H1 (cell line): Measurements from ENCODE around the gene UBE2E2. TPM values are rescaled to one million over a fixed set of nuclear protein-coding genes. Genes with fewer than 3 reads are reported as not detected.

ENCODE experiments used
- CTCF ChIA-PET: fragments of 300-600 bp; sonication (Branson Sonifier 250); formaldehyde crosslinking; loops from one replicate; lab custom pipeline; 2021; ENCODE audit not compliant: partially characterized antibody; lab: Charles Lee
- POLR2A ChIA-PET: fragments of 300-600 bp; sonication (Branson Sonifier 250); formaldehyde crosslinking; loops from one replicate; lab custom pipeline; 2021; ENCODE audit warnings: inconsistent platforms; ENCODE audit not compliant: partially characterized antibody; lab: Charles Lee
- DNase-seq, 2 experiments: peaks; one replicate each; pipeline versions ENCODE4 v3.0.0 to v3.0.0-alpha.2; 2010 to 2022; ENCODE audit warnings: low spot score in 2 of 2, low read depth in 1 of 2, mixed read lengths in 1 of 2
- FAIRE-seq: peaks from 2 replicates; lab custom pipeline; 2011; peaks lifted over from hg19 to GRCh38; lab: Jason Lieb, UNC
- H2AFZ ChIP-seq: 2 replicates; pipeline ENCODE4 v1.8.1; 2012; ENCODE audit warnings: low read length, inconsistent platforms
- H2AK5ac ChIP-seq: 2 replicates; pipeline ENCODE4 v1.6.1; 2013; ENCODE audit warnings: low read depth, low read length
- H2BK120ac ChIP-seq: replicated peaks from 2 replicates; pipeline ENCODE3; 2013; ENCODE audit warnings: low read depth, low read length, inconsistent platforms
- H2BK12ac ChIP-seq: 2 replicates; pipeline ENCODE4 v1.6.1; 2013; ENCODE audit warnings: low read depth, low read length
- H2BK15ac ChIP-seq: 2 replicates; pipeline ENCODE4 v1.6.1; 2013; ENCODE audit warnings: low read length
- H2BK20ac ChIP-seq: 2 replicates; pipeline ENCODE4 v1.6.1; 2013; ENCODE audit warnings: low read length
- H2BK5ac ChIP-seq: 2 replicates; pipeline ENCODE4 v1.6.1; 2013; ENCODE audit warnings: low read depth, low read length
- H3K14ac ChIP-seq: 2 replicates; pipeline ENCODE4 v1.6.1; 2013; ENCODE audit warnings: inconsistent platforms; ENCODE audit not compliant: insufficient read length
- H3K18ac ChIP-seq: 2 replicates; pipeline ENCODE4 v1.6.1; 2013; ENCODE audit warnings: low read length; ENCODE audit errors: extremely low read depth
- H3K23ac ChIP-seq: 2 replicates; pipeline ENCODE4 v1.6.1; 2013; ENCODE audit warnings: inconsistent platforms; ENCODE audit not compliant: insufficient read length
- H3K23me2 ChIP-seq: 2 replicates; pipeline ENCODE4 v1.6.1; 2013; ENCODE audit warnings: low read depth, low read length
- H3K27ac ChIP-seq: 2 replicates; pipeline ENCODE4 v1.6.1; 2011; ENCODE audit warnings: low read depth, low read length, inconsistent platforms
- H3K27me3 ChIP-seq, 4 experiments: replicated peaks in 1 of 4; 1 replicate in 1 of 4; 2 replicates in 3 of 4; pipeline versions ENCODE4 v1.6.1 to v1.8.1; 2011 to 2013; ENCODE audit warnings: low read length in 3 of 4, mild to moderate bottlenecking in 3 of 4, inconsistent platforms in 2 of 4, mixed read lengths in 2 of 4, moderate library complexity in 1 of 4; ENCODE audit not compliant: control insufficient read depth in 3 of 4, insufficient read depth in 3 of 4; ENCODE audit errors: extremely low read depth in 1 of 4
- H3K36me3 ChIP-seq, 4 experiments: 2 replicates each; pipeline versions ENCODE4 v1.6.1 to v1.8.1; 2011 to 2013; ENCODE audit warnings: mild to moderate bottlenecking in 4 of 4, low read length in 3 of 4, moderate library complexity in 2 of 4, control low read depth in 1 of 4, inconsistent platforms in 1 of 4; ENCODE audit not compliant: insufficient read depth in 4 of 4, control insufficient read depth in 2 of 4
- H3K4ac ChIP-seq: replicated peaks from 2 replicates; pipeline ENCODE3; 2013; ENCODE audit warnings: low read length, low read depth, mixed read lengths, inconsistent platforms; ENCODE audit not compliant: insufficient read length
- H3K4me1 ChIP-seq, 4 experiments: replicated peaks in 1 of 4; 1 replicate in 1 of 4; 2 replicates in 3 of 4; pipeline versions ENCODE4 v1.6.1 to v1.8.1; 2011 to 2013; ENCODE audit warnings: low read length in 3 of 4, inconsistent platforms in 2 of 4, mixed read lengths in 1 of 4; ENCODE audit not compliant: insufficient read depth in 4 of 4, control insufficient read depth in 3 of 4
- H3K4me2 ChIP-seq, 2 experiments: 2 replicates each; pipeline versions ENCODE4 v1.6.1 to v1.8.1; 2011 to 2013; ENCODE audit warnings: low read depth in 2 of 2, low read length in 2 of 2, control low read depth in 1 of 2, inconsistent platforms in 1 of 2, mild to moderate bottlenecking in 1 of 2; ENCODE audit not compliant: insufficient read depth in 1 of 2
- H3K4me3 ChIP-seq, 4 experiments: fragments of 200-600, 300-600 bp in 1 of 4; sonication (generic), shearing (Covaris generic), sonication (Bioruptor Twin) in 1 of 4; 2 replicates each; pipeline versions ENCODE4 v1.5.1 to v1.8.1; 2011 to 2016; ENCODE audit warnings: low read length in 4 of 4, low read depth in 3 of 4, control low read depth in 2 of 4, inconsistent platforms in 2 of 4, mild to moderate bottlenecking in 2 of 4, mixed read lengths in 1 of 4, moderate library complexity in 1 of 4; ENCODE audit not compliant: insufficient read depth in 2 of 4; ENCODE audit errors: extremely low read depth in 1 of 4
- H3K56ac ChIP-seq: replicated peaks from 2 replicates; pipeline ENCODE3; 2013; ENCODE audit warnings: low read depth, mild to moderate bottlenecking, mixed read lengths, low read length, inconsistent platforms; ENCODE audit not compliant: insufficient read length
- H3K79me1 ChIP-seq: 2 replicates; pipeline ENCODE4 v1.6.1; 2013; ENCODE audit warnings: low read depth, low read length, control low read depth
- H3K79me2 ChIP-seq, 2 experiments: 2 replicates each; pipeline versions ENCODE4 v1.6.1 to v1.8.1; 2012 to 2013; ENCODE audit warnings: low read length in 2 of 2, mild to moderate bottlenecking in 2 of 2, inconsistent platforms in 1 of 2; ENCODE audit not compliant: insufficient read depth in 2 of 2, control insufficient read depth in 1 of 2
- H3K9ac ChIP-seq, 4 experiments: replicated peaks in 1 of 4; 1 replicate in 1 of 4; 2 replicates in 3 of 4; pipeline versions ENCODE4 v1.6.1 to v1.8.1; 2011 to 2013; ENCODE audit warnings: low read depth in 3 of 4, low read length in 3 of 4, control low read depth in 2 of 4, mild to moderate bottlenecking in 2 of 4, moderate library complexity in 2 of 4, inconsistent platforms in 1 of 4; ENCODE audit errors: extremely low read depth in 1 of 4
- H3K9me3 ChIP-seq, 2 experiments: 2 replicates each; pipeline versions ENCODE4 v1.6.1 to v1.8.1; 2012 to 2013; ENCODE audit warnings: mild to moderate bottlenecking in 2 of 2, moderate library complexity in 2 of 2, control low read depth in 1 of 2, inconsistent platforms in 1 of 2, low read depth in 1 of 2, low read length in 1 of 2, mixed read lengths in 1 of 2; ENCODE audit not compliant: insufficient read depth in 2 of 2
- H4K20me1 ChIP-seq, 2 experiments: replicated peaks in 1 of 2; 2 replicates each; pipeline versions ENCODE3 to v1.8.1; 2011 to 2013; ENCODE audit warnings: inconsistent platforms in 2 of 2, low read length in 2 of 2, mild to moderate bottlenecking in 1 of 2; ENCODE audit not compliant: insufficient read depth in 2 of 2, control insufficient read depth in 1 of 2
- H4K5ac ChIP-seq: 2 replicates; pipeline ENCODE4 v1.6.1; 2013; ENCODE audit warnings: low read length, low read depth, mixed read lengths, inconsistent platforms; ENCODE audit not compliant: insufficient read length
- H4K8ac ChIP-seq: 2 replicates; pipeline ENCODE4 v1.8.0; 2013; ENCODE audit warnings: mild to moderate bottlenecking, moderate library complexity, low read length, inconsistent platforms; ENCODE audit not compliant: insufficient read depth; ENCODE audit errors: extremely low read depth
- H4K91ac ChIP-seq: replicated peaks from 2 replicates; pipeline ENCODE3; 2013; ENCODE audit warnings: low read length, mixed read lengths, inconsistent platforms; ENCODE audit not compliant: insufficient read length
- KDM5A ChIP-seq: fragments of 200-600 bp; IDR thresholded peaks from 2 replicates; pipeline ENCODE4 v1.7.1; 2012; ENCODE audit warnings: mild to moderate bottlenecking, low read length, inconsistent platforms, mixed read lengths
- polyA plus RNA-seq, 7 experiments: library from polyadenylated mRNA; depleted of rRNA in 3 of 7; stranded (reverse) in 5 of 7; unstranded in 2 of 7; fragments of >200 nt in 5 of 7; fragments of 200-250 nt in 2 of 7; gene quantifications; 1 replicate in 5 of 7; 2 replicates in 1 of 7; 4 replicates in 1 of 7; pipeline versions ENCODE4 v1.2.1 to v1.2.3, GENCODE V29; 2011 to 2013; ENCODE audit warnings: missing spikeins in 2 of 7, mixed read lengths in 2 of 7
- total RNA-seq: library from RNA; stranded (reverse); fragmentation: NEBNext Ultra II Directional; extraction: Animal tissue kit (Norgen Biotek cat#: 25700); gene quantifications from 2 replicates; pipeline ENCODE4 v1.2.1, GENCODE V29; 2021
- TF ChIP-seq, protein P1 (sequence below): IDR thresholded peaks from 2 replicates; pipeline ENCODE4 v1.6.1; 2011; ENCODE audit warnings: low read length, improper control_type of control experiment

The UBE2E2 gene
- total and polyA plus RNA-seq, 2 of the 8 experiments (the other 6 are each of a cell fraction or from before 2014, with no cell fraction given): 57.6 to 70.6 TPM

DNA sequence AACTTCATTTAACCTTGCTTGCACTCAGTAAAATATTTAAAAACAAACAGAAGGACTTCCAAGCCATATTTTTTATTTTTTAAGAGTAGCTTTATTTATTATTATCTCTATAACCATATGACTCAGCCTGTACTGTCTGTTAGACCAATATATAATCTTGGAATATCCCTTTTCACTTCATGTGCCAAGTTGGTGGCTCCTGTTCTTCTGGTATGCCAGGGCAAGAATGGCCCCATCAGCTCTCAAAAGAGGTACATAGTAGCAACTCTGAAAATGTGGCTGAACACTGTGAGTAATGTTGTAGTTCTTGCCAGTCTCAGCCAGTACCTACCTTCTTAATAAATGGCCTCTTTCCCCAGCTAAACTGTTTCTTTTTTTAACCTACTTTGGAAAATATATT is 345.6 kb downstream of the UBE2E2 start:
- Histone ChIP-seq H2AFZ (no peak overlapping the region), H3K4me2 (no peak overlapping the region), H3K4ac (no peak overlapping the region), H2BK12ac (no peak overlapping the region), H3K36me3 (no peaks in the 10 kb centered on the region), H3K9me3 (no peaks in the 10 kb centered on the region), H3K4me1 (peaks cover 0 to 6% (median 0%) of the 10 kb centered on the region in 4 experiments; a peak in 1 of 7 replicates), H3K9ac (no peak overlapping the region), H4K8ac (no peak overlapping the region), H2BK15ac (no peak overlapping the region), H3K27ac (no peak overlapping the region), H4K20me1 (no peaks in the 10 kb centered on the region), H3K27me3 (no peaks in the 10 kb centered on the region), H3K79me2 (no peaks in the 10 kb centered on the region), H4K91ac (no peak overlapping the region), H3K79me1 (no peaks in the 10 kb centered on the region), H3K23me2 (no peaks in the 10 kb centered on the region; the same call in 1 of the 2 replicates), H3K23ac (no peak overlapping the region), H3K56ac (no peak overlapping the region), H3K18ac (no peak overlapping the region), H2BK20ac (no peak overlapping the region), H3K14ac (no peak overlapping the region), H2BK120ac (no peak overlapping the region), H3K4me3 (no peak overlapping the region), H4K5ac (no peak overlapping the region), H2BK5ac (no peak overlapping the region), H2AK5ac (no peak overlapping the region)
- ChIA-PET POLR2A (no interaction called here), CTCF (interaction anchor here (0.6 to 2.1 kb wide), 5 partner anchors 11 to 314 kb away, joined by 3 to 4 read pairs (median 3); no protein-coding TSS in a partner anchor)
- TF ChIP-seq KDM5A: no peak
- TF ChIP-seq, protein P1, sequence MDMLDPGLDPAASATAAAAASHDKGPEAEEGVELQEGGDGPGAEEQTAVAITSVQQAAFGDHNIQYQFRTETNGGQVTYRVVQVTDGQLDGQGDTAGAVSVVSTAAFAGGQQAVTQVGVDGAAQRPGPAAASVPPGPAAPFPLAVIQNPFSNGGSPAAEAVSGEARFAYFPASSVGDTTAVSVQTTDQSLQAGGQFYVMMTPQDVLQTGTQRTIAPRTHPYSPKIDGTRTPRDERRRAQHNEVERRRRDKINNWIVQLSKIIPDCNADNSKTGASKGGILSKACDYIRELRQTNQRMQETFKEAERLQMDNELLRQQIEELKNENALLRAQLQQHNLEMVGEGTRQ: no peak
- FAIRE-seq: no peak
- no peak for DNase-seq
